Measurements from ENCODE around the gene HCCS. TPM values are rescaled to one million over a fixed set of nuclear protein-coding genes. Genes with fewer than 3 reads are reported as not detected.
"Not testable (repeated sequence)": the region's sequence is repeated elsewhere in the genome, so short reads cannot be mapped to it uniquely, and the experiment has no call there.

The HCCS gene
- total RNA-seq, 4 donors from 2014 or later: 7.2 to 8.6 (median 8.2) TPM

- Histone ChIP-seq H3K27me3 (no peaks in the 10 kb centered on the region), H3K27ac (no peak overlapping the region), H3K4me3 (no peak overlapping the region), H3K4me1 (no peaks in the 10 kb centered on the region), H3K36me3 (peaks cover 0 to 74% (median 0%) of the 10 kb centered on the region in 3 donors), H3K9me3 (no peaks in the 10 kb centered on the region)
- WGBS, 2 donors: 74 to 77% methylated on average over 8 of the region's 8 CpGs
- DNase-seq (ENCODE audit: low spot score in 2 of 2): no peak
- TF ChIP-seq POLR2A (IDR thresholded peaks at IDR 0.05) (no peak), EP300 (IDR thresholded peaks at IDR 0.05) (no peak), CTCF (IDR thresholded peaks at IDR 0.05) (no peak)
Measured at GRCh38 chrX:11119313-11119943, 8.3 kb downstream of the HCCS start.

GRCh38 chrX:11123087-11123486 is 12.0 kb downstream of the HCCS start:
- H3K4me3 ChIP-seq; H3K9me3 ChIP-seq; H3K27me3 ChIP-seq; H3K27ac ChIP-seq; H3K4me1 ChIP-seq; DNase-seq (ENCODE audit: low spot score in 2 of 2): not testable (repeated sequence)
- peaks cover 0 to 44% (median 0%) of the 10 kb centered on the region in 3 donors for H3K36me3 ChIP-seq
- whole genome bisulfite sequencing, 2 donors: 90 to 100% methylated on average over 3 to 6 of the region's 6 CpGs

GRCh38 chrX:11124112-11124511 is 13.0 kb downstream of the HCCS start:
- 49 to 73% methylated on average over 2 of the region's 2 CpGs for WGBS, 2 donors
- Histone ChIP-seq H3K4me1 (no peaks in the 10 kb centered on the region), H3K9me3 (no peaks in the 10 kb centered on the region), H3K4me3 (no peak overlapping the region), H3K36me3 (peaks cover 0 to 34% (median 0%) of the 10 kb centered on the region in 3 donors), H3K27ac (no peak overlapping the region), H3K27me3 (no peaks in the 10 kb centered on the region)
- no peak for DNase-seq (ENCODE audit: low spot score in 2 of 2)
- TF ChIP-seq EP300 (IDR thresholded peaks at IDR 0.05) (no peak), CTCF (IDR thresholded peaks at IDR 0.05) (no peak), POLR2A (IDR thresholded peaks at IDR 0.05) (no peak)

- DNase-seq (ENCODE audit: low spot score in 2 of 2): no peak
- Histone ChIP-seq H3K4me3 (no peak overlapping the region), H3K27ac (no peak overlapping the region), H3K27me3 (no peaks in the 10 kb centered on the region), H3K4me1 (no peaks in the 10 kb centered on the region), H3K36me3 (peaks cover 0 to 24% (median 0%) of the 10 kb centered on the region in 3 donors), H3K9me3 (no peaks in the 10 kb centered on the region)
- 67 to 96% methylated on average over 5 of the region's 5 CpGs for WGBS, 2 donors
- TF ChIP-seq EP300 (IDR thresholded peaks at IDR 0.05) (no peak), CTCF (IDR thresholded peaks at IDR 0.05) (no peak), POLR2A (IDR thresholded peaks at IDR 0.05) (no peak)
Measured at GRCh38 chrX:11125060-11125459, 13.9 kb downstream of the HCCS start.

GRCh38 chrX:11129534-11130105 is 18.5 kb downstream of the HCCS start:
- H3K36me3 ChIP-seq: no peaks in the 10 kb centered on the region
- WGBS, 2 donors: 33 to 52% methylated on average over 5 of the region's 5 CpGs
- H3K9me3 ChIP-seq: no peaks in the 10 kb centered on the region
- no peaks in the 10 kb centered on the region for H3K4me1 ChIP-seq
- no peak overlapping the region for H3K27ac ChIP-seq
- TF ChIP-seq EP300 (IDR thresholded peaks at IDR 0.05): no peak
- TF ChIP-seq CTCF (IDR thresholded peaks at IDR 0.05): no peak
- TF ChIP-seq POLR2A (IDR thresholded peaks at IDR 0.05): no peak
- H3K4me3 ChIP-seq: no peak overlapping the region
- no peak for DNase-seq (ENCODE audit: low spot score in 2 of 2)
- H3K27me3 ChIP-seq: no peaks in the 10 kb centered on the region

All from tibial nerve (tissue), 4 donors.